ENCODE results near the gene ALDOB.

ALDOB gene

GRCh38 chr9:101460965-101461364 is 25.4 kb upstream of the ALDOB start:
- Histone ChIP-seq H3K4me3 (ENCODE audit: low read depth, low read length) (no peak overlapping the region), H3K4me1 (ENCODE audit: control insufficient read depth, insufficient read depth, low read length) (no peaks in the 10 kb centered on the region), H3K36me3 (ENCODE audit: control insufficient read depth in 2 of 2, insufficient read depth in 1 of 2, low read length in 2 of 2) (no peaks in the 10 kb centered on the region), H3K27ac (ENCODE audit: extremely low read depth, low read depth, low read length) (no peak overlapping the region), H3K9me3 (ENCODE audit: control insufficient read depth, insufficient read depth, low read depth, low read length) (no peaks in the 10 kb centered on the region)
- ChIA-PET CTCF (interaction anchor here (0.7 to 15.0 kb wide), 8 partner anchors 8 to 385 kb away, joined by 3 to 396 read pairs (median 4); partner anchors contain the start of gene RNF20), POLR2A (no interaction called here)
- TF ChIP-seq ZNF335 (tag by site-specific recombination; conservative IDR thresholded peaks at IDR 0.05), result no peak
- TF ChIP-seq ZBTB11 (tag by site-specific recombination; conservative IDR thresholded peaks at IDR 0.05; ENCODE audit: low read depth), result no peak
- no peak for TF ChIP-seq ZFP37 (tag by site-specific recombination; IDR thresholded peaks at IDR 0.05)
- no peak for TF ChIP-seq ZNF148 (tag by site-specific recombination; IDR thresholded peaks at IDR 0.05; ENCODE audit: borderline replicate concordance)
- TF ChIP-seq KLF1 (tag by site-specific recombination; IDR thresholded peaks at IDR 0.05), result no peak
- no peak for TF ChIP-seq ZNF211 (tag by site-specific recombination; IDR thresholded peaks at IDR 0.05; ENCODE audit: low read depth)
- TF ChIP-seq ZNF112 (tag by site-specific recombination; IDR thresholded peaks at IDR 0.05), result no peak
- no peak for TF ChIP-seq ZNF146 (tag by site-specific recombination; IDR thresholded peaks at IDR 0.05)
- TF ChIP-seq ZNF404 (tag by site-specific recombination; IDR thresholded peaks at IDR 0.05), result no peak
- TF ChIP-seq ZSCAN30 (tag by site-specific recombination; IDR thresholded peaks at IDR 0.05), result no peak
- TF ChIP-seq ZNF19 (tag by site-specific recombination; IDR thresholded peaks at IDR 0.05; ENCODE audit: low read depth), result no peak

GRCh38 chr9:101458963-101459631 is 23.5 kb upstream of the ALDOB start:
- no peaks in the 10 kb centered on the region for H3K4me1 ChIP-seq (ENCODE audit: control insufficient read depth, insufficient read depth, low read length)
- H3K9me3 ChIP-seq (ENCODE audit: control insufficient read depth, insufficient read depth, low read depth, low read length), result no peaks in the 10 kb centered on the region
- POLR2A ChIA-PET, result interaction anchor here (0.7 to 1.0 kb wide), 3 partner anchors 10 to 74 kb away, joined by 3 to 4 read pairs (median 3); partner anchors contain the start of gene RNF20

More at GRCh38 chr9:101458963-101459631, 23.5 kb upstream of the ALDOB start:
- TF ChIP-seq CTCF (tag by site-specific recombination; IDR thresholded peaks at IDR 0.05), result peak; percentile 39; the same call in 1 of the 2 replicates
- no peak for TF ChIP-seq ZNF121 (tag by site-specific recombination; IDR thresholded peaks at IDR 0.05)
- TF ChIP-seq ZBTB49 (tag by site-specific recombination; IDR thresholded peaks at IDR 0.05; ENCODE audit: low read depth), result no peak
- no peak for TF ChIP-seq ZNF549 (tag by site-specific recombination; IDR thresholded peaks at IDR 0.05)
- TF ChIP-seq ZBTB17 (tag by site-specific recombination; IDR thresholded peaks at IDR 0.05), result 0 out of 2 replicates have a peak, but pooled peaks have one; percentile 22
- no peak for TF ChIP-seq BCL11A (tag by site-specific recombination; IDR thresholded peaks at IDR 0.05; ENCODE audit: low read depth)
- peak; percentile 83 for TF ChIP-seq TRIM28 (IDR thresholded peaks at IDR 0.05; ENCODE audit: borderline replicate concordance, low read length)
- TF ChIP-seq ZNF391 (tag by site-specific recombination; IDR thresholded peaks at IDR 0.05; ENCODE audit: borderline replicate concordance, low read depth), result no peak
- TF ChIP-seq HOXA7 (CRISPR knock-in tag; IDR thresholded peaks at IDR 0.05; ENCODE audit: borderline replicate concordance), result no peak
- TF ChIP-seq ZNF654 (tag by site-specific recombination; IDR thresholded peaks at IDR 0.05; ENCODE audit: low read depth), result peak; percentile 67
- Histone ChIP-seq H3K36me3 (ENCODE audit: control insufficient read depth in 2 of 2, insufficient read depth in 1 of 2, low read length in 2 of 2) (no peaks in the 10 kb centered on the region), H3K27ac (ENCODE audit: extremely low read depth, low read depth, low read length) (no peak overlapping the region), H3K4me3 (ENCODE audit: low read depth, low read length) (no peak overlapping the region)
- CTCF ChIA-PET, result interaction anchor here (0.6 to 15.0 kb wide), 41 partner anchors 9 to 1315 kb away, joined by 3 to 396 read pairs (median 5); partner anchors contain the start of gene RNF20

Data from HEK293 (cell line).